MV-4-11 (cell line): ENCODE results near the gene EGLN2.
"Not testable (repeated sequence)": the region's sequence is repeated elsewhere in the genome, so short reads cannot be mapped to it uniquely, and the experiment has no call there.

Source experiments
- DNase-seq: peaks from one replicate; lab custom pipeline; 2025; lab: John Stamatoyannopoulos, UW

EGLN2 gene

DNA sequence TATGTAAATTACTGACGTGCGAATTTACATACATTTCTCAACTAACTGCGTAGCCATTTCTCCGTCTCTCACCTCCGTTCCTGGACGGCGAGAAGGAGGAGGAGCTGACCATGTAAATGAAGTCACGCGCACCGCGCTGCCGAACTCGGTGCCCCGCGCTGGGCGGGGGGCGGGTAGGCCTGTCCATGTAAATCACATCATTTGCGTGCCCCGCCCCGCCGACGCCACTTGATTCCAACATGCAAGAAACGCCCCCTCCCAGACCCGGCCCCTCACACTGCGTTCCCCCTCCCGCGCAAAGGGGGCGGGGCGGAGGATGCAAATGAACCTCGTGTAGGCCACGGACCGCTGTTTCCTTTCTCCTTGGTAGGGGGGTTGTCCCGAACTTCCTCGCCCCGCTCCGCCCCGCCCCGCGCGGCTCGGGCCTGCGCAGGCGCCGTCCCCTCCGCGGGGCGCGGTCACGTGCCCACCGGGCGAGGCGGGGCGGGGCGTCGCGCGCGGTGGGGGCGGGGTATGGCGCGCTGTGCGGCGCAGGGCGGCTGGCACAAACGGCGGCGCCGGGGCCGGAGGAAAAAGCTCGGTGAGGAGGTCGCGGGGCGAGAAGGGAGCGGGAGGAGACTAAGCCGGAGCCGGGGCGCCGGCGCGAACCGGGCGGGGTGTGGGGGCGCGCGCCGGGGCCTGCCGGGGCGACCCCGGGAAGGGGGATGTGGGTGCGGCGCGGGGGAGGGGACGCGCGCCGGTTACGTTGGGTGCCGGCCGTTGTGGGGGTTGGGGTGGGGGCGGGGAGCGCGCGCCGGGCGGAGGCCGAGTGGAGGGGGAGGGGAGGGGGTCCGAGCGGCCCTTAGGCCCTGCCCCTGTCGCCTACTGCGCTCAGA is at the start of gene EGLN2:
TSS of gene EGLN2 (plus strand) at position 509 of the 875 bp plus-strand sequence. CDS start 1,382 bp downstream, outside the sequence.
- DNase-seq: peak; percentile 100

DNA sequence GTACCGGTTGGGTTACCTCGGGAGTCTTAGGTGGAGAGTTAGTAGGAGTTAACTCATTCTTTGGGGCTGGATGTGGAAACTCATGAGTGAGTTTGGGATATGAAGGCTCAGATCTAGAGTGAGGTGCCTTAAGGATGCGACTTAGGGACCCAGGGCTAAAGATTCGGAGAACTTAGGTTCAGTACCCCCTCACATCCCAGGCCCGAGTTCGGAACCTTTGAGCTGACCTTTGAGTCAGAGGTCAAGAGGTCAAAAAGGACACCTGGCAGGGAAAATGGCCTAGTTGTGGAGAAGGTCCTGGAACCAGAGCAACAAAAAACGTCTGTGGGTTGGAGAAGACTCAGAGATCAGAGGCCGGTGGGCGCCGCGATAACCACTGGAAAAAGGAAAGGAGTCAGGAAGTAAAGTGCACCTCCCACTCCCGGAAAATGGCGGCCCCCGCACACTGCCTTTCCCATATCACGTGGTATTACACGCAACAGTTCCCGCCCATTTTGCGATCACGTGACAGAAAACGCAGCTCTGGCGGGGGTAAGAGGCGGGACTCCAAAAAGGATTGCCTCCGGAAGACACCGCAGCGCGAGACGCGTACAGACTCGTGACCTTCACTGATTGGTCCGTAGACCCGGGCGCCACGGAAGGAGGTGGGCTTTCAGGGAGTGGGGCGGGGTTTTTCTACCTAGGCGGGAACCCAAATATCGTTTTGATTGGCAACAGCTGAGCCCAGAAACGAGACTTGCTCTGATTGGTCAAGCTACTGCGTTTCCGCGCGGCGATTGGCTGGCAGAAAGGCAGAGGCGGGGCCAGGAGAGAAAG is 48.7 kb upstream of the EGLN2 start, which contains the start of gene ACTMAP:
TSS of gene ACTMAP (minus strand) at position 420 of the 816 bp plus-strand sequence. CDS start 674 bp downstream, outside the sequence.
- DNase-seq: peak; percentile 100

DNA sequence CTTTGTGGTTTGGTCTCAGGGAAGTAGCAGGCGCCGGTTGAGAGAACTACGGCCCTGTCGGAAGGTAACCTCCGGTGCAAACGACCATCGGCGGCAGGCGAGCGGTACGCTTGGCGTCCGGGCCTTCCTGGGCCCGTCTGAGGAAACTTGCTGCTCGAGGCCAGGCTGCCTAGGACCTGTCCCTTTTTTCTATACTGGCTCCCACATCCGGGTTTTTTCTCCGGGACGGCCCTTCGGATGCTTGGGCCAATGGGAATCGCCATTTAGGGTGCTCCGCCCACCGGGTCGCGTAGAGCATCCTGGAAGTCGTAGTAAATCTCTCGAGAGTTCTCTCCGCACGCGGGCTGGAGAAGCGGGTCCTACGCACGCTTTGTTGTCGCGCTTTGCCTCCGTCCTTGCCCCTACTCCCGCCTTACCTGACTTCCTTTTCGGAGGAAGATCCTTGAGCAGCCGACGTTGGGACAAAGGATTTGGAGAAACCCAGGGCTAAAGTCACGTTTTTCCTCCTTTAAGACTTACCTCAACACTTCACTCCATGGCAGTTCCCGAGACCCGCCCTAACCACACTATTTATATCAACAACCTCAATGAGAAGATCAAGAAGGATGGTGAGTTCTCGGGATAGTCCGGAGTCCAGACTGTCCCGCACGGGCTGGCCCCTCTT is 48.0 kb upstream of the EGLN2 start, which contains the start of gene SNRPA:
TSS of gene SNRPA (plus strand) at position 330 of the 664 bp plus-strand sequence. CDS start at position 536, 206 bp downstream.
- peak; percentile 99 for DNase-seq

DNA sequence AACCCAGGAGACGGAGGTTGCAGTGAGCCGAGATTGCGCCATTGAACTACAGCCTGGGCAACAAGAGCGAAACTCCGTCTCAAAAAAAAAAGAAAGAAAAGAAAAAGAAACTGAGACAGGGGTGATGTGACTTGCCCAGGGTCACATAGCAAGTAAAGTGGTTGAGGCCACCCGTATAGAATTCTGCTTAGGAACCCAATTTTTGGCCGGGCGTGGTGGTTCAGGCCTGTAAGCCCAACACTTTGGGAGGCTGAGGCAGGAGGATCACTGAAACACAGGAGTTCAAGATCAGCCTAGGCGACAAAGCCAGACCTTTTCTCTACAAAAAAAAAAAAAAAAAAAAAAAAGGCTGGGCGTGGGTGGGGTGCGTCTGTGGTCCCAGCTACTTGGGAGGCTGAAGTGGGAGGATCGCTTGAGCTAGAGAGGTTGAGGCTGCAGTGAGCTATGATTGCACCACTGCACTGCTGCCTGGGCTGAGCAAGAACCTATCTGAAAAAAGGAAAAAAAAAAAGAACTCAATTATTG is 46.7 kb upstream of the EGLN2 start:
- peak; percentile 32 for DNase-seq

DNA sequence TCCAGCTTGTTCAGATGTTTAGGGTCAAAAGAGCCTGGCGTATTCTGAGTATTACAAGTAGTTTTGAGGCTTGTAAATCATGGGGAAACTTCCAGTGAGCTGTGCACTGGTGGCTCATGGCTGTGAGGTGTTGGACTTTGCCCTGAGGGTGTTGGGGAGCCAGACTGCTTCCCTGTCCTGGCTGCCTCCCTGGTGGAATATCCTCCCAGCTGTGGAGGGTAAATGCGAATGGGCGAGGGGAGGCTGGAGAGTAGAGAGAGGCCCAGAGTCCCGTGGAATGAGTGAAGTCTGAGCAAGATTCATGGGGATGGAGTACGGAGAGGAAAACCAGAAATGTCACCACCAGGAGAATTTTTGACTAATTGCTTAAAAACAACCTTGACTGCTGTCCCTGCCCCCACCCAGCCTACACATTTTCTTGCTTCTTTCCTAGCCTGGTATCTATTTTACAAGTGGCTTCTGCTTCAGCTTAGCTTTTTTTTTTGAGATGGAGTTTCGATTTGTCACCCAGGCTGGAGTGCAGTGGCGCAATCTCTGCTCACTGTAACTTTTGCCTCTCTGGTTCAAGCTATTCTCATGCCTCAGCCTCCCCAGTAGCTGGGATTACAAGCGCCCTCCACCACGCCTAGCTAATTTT is 44.3 kb upstream of the EGLN2 start:
- DNase-seq: peak; percentile 95

DNA sequence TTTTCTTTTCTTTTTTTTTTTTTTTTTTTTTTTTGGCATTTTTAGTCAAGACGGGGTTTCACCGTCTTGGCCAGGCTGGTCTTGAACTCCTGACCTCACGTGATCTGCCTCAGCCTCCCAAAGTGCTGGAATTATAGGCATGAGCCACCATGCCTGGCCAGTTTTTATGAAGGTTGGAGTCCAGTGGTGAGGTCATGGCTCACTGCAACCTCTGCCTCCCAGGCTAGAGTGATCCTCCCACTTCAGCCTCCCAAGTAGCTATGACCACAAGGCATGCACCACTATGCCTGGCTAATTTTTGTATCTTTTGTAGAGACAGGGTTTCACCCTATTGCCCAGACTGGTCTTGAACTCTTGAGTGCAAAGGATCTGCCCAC is 43.8 kb upstream of the EGLN2 start:
- DNase-seq: no peak

DNA sequence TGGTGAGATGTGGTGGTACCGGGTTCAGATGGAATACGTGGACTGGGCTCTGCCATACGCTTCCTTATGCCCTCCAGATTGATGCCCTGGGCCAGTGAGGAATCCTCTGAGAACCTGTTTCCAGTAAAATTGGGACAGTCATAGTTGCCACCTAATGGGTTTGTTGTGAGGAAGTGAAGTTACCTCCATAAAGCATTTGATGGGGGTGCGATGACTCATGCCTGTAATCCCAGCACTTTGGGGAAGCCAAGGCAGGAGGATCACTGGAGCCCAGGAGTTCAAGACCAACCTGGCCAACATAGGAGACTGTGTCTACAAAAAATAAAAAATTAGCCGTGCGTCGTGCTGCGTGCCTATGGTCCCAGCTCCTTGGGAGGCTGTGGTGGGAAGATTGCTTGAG is 43.2 kb upstream of the EGLN2 start:
- DNase-seq: no peak

DNA sequence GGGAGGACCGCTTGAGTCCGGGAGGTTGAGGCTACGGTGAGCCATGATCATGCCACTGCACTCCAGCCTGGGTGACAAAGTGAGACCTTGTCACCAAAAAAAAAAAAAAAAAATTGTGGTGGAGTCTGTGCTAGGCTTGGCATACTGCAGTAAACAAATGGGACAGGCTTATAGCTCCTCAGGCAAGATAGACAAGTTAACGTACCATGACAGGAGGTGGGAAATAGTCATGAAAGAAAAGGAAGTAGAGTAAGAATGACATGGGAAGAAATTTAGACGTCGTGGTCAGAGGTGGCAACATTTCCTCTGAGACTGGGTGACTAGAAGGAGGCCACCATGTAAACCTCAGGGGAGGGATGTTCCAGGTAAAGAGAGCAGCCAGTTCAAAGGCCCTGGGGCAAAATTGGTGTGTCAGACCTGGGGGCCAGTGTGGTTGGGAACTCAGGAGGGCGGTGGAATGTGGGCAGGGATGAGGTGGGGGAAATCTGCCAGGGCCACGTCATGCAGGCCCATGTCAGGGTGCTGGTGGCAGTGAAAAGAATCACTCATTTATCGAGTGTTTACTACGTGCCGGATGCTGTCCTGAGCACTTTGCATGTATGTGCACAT is 42.4 kb upstream of the EGLN2 start:
- DNase-seq: no peak

DNA sequence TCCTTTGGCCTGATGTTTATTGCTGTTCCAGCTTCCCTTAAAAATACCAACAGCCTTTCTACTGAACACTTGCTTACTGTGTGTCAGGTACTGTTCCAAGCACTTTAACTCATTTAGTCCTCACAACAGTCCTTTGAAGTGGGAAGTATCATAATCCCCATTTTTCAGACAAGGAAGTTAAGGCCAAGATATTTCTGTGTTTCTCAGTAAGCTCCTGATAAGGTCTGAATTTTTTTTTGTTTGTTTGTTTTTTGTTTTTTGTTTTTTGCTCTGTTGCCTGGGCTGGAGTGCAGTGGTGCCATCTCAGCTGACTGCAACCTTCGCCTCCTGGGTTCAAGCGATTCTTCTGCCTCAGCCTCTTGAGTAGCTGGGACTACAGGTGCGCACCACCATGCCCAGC is 40.5 kb upstream of the EGLN2 start:
- no peak for DNase-seq

DNA sequence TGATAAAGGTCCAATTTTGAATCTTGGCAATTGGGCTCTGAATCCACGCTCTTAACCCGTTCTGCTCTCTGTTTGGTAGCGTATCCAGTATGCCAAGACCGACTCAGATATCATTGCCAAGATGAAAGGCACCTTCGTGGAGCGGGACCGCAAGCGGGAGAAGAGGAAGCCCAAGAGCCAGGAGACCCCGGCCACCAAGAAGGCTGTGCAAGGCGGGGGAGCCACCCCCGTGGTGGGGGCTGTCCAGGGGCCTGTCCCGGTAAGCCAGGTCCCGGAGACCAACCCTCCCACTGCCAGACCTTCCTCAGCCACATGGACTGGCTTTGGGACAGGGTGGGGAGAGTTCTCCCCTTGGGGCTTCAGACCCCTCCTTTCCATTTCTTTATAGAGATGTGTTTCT is 39.6 kb upstream of the EGLN2 start:
- no peak for DNase-seq

DNA sequence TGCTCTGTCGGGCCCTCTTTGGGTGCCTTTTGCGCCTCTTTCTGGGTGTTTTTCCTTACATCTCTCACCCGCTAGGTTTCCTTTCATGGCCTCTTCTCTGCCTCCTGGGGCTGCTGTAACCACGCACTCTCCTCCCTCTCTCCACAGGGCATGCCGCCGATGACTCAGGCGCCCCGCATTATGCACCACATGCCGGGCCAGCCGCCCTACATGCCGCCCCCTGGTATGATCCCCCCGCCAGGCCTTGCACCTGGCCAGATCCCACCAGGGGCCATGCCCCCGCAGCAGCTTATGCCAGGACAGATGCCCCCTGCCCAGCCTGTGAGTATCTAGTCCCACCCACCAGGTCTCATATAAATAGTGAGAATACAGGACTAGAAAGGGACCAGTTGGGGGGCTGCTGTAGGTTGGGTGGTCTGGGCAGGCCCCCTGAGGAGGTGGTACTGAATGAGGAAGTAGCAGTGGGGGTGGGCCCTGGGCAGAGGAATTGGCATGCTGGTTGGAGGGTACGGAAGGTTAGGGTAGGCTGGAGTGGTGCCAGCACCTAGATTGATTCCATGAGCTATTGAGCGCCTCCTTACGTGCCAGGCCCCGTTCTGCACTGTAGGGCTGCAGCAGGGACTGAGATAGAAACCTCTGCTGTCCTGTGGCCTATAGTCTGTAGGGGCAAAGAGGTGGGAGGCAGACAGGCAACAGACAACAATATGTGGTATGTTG is 36.1 kb upstream of the EGLN2 start:
- DNase-seq: peak; percentile 68

DNA sequence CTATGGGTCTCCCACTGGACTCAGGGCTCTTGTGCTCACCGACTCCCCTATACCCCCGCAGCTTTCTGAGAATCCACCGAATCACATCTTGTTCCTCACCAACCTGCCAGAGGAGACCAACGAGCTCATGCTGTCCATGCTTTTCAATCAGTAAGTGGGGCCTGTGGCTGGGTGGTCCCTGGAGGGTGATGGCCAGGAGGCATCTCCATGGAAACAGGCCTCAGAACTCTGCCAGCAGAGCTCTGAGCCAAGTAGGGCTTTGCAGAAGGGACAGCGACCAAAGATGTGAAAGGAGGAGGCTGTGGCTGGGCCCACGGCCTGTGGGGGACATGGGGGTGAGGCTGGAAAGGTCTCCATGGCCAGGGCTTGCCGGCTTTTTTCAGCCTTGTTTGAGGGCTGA is 35.5 kb upstream of the EGLN2 start:
- DNase-seq: no peak

DNA sequence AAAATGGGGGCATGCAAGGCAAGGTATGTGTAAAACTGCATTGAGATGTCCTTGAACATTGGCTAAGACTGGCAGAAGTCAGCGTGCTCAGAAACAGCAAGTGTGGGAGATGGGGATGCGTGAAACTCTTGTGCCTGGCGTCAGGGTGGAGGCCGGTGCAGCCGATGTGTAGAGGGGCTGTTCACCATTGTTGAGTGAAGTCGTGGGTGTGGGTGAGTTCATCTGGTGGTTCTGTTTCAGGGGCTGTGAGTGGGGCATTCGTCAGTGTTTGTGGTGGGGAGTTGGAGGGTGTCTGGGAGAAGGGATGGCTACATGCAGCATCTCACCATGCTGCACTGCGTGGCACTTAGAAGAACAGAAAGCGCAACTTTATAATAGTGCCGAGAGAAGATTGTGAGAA is 35.0 kb upstream of the EGLN2 start:
- DNase-seq: no peak

DNA sequence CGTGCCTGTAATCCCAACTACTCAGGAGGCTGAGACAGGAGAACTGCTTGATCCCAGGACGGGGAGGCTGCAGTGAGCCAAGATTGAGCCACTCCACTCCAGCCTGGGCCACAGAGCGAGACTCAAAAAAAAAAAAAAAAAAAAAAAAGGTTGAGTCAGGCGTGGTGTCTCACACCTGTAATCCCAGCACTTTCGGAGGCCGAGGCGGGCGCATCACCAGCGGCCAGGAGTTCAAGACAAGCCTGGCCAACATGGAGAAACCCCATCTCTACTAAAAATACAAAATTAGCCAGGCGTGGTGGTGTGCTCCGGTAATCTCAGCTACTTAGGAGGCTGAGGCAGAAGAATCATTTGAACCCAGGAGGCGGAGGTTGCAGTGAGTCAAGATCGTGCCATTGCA is 32.6 kb upstream of the EGLN2 start:
- DNase-seq: not testable (repeated sequence)

DNA sequence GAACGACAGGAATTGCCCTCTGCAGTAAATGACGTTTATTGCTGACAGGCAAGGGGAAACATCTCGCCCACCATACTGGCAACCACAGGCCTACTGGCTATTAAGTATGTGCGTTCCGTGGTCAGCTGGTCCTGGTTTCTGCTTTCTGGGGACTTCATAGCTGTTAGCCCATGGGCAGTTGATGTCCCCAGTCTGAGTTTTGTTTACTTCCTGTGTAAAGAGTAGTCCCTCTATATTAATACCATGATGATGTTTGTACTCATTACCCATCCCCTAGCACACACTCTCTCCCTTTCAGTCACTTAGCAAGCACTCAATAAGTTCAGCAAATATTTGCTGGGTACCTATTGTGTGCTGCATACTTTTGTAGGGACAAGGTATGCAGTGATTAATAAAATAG is 30.1 kb upstream of the EGLN2 start:
- peak; percentile 55 for DNase-seq

DNA sequence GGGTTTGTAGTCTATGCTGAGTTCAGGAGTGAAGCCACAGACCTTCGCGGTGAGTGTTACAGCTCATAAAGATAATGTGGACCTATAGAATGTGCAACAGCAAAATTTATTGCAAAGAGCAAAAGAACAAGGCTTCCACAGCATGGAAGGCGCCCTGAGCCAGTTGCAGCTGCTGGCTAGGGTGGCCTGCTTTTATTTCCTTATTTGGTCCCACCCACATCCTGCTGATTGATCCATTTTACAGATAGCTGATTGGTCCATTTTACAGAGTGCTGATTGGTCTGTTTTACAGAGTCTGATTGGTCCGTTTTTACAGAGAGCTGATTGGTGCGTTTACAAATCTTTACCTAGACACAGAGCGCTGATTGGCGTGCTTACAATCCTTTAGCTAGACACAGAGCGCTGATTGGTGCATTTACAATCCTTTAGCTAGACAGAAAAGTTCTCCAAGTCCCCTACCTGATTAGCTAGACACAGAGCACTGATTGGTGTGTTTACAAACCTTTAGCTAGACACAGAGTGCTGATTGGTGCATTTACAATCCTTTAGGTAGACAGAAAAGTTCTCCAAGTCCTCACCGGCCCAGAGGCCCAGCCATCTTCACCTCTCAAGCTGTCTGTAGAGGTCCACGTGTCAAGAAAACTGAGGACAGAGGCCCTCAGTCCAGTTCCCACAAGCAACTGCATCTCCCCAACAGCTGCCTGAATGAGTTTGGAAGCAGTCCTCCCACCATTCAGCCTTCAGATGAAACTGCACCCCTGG is 27.7 kb upstream of the EGLN2 start:
- DNase-seq: peak; percentile 71

DNA sequence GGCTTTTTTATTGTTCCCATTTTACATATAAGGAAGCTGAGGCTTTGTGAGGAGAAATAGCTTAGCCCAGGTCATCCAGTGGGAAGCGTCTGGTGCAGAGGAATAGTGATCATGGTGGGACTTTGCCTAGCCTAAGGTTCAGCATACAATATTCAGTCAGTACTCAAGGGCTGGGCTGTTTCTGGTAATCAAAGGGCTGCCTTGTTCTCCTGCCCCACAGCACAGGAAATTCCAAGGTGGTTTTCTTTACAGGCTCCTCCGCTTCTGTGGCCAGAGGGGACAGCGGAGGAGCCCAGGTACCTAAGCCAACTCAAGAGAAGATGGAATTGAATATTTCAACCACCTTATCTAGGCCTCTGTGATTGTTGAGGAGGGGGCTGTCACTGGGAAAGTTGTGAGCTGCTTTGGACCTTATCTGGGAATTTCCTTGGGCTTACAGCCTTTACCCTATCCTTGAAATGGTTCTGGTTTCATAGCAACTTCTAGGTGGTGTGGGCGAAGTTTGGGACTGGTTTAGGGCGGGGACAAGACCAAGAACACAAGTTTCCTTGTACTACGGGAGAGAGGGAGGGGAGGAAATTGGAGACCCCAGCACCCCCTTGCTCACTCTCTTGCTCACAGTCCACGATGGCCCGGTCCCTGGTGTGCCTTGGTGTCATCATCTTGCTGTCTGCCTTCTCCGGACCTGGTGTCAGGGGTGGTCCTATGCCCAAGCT is 23.9 kb upstream of the EGLN2 start, which contains the start of gene MIA:
TSS of gene MIA (plus strand) at position 606 of the 716 bp plus-strand sequence. CDS start at position 628, 22 bp downstream.
- no peak for DNase-seq

DNA sequence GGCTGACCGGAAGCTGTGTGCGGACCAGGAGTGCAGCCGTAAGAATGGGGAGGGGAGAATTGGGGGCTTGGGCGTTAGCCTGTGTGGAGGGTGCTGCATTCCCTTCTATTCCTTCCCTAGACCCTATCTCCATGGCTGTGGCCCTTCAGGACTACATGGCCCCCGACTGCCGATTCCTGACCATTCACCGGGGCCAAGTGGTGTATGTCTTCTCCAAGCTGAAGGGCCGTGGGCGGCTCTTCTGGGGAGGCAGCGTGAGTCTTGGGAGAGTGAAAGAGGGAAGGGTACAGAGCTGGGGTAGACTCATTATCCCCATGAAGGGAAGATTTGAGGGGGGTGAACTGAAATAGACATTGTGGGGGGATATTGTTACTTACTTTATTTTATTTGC is 23.4 kb upstream of the EGLN2 start:
- DNase-seq: no peak

DNA sequence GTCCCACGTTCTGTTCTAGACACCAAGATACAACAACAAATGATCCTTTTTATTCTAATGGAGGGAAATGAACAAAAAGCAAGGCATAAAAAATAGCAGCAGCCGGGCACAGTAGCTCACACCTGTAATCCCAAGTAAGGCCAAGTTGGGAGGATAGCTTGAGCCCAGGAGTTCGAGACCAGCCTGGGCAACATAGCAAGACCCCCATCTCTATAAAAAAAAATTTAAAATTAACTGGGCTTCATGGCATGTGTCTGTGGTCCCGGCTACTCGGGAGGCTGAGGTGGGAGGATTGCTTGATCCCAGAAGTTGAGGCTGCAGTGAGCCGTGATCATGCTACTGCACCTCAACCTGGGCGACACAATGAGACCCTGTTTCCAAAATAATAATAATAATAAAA is 22.6 kb upstream of the EGLN2 start:
- DNase-seq: no peak
